NOMO-1 (cell line): ENCODE measurements around the gene SLC1A1.

Experiments used
- DNase-seq, 2 experiments: peaks; one replicate each; lab custom pipeline; 2025; ENCODE audit not compliant: unreplicated experiment in 2 of 2; lab: John Stamatoyannopoulos, UW

SLC1A1 gene

DNA sequence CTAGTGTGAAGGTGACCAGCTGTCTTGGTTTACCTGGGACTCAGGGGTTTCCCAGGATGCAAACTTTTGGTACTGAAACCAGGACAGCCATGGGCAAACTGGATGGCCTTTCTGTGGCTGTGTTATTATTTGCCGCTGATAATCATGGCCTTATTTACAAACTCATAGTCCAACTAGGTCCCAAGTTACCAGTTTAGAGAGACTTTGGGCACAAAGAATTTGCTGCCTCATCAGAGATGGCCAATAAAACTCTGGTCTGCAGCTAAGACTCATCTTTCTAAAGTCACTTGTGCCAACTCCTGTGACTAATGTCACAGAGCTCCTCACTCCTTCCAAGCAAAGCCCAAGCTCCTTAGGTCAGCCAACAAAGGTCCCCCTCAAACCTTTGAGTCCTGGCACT lies 124.4 kb downstream of the SLC1A1 start:
- no peak for DNase-seq

- DNase-seq: no peak
These were observed 125.0 kb downstream of the SLC1A1 start for GRCh38 chr9:4615251-4615650.

DNA sequence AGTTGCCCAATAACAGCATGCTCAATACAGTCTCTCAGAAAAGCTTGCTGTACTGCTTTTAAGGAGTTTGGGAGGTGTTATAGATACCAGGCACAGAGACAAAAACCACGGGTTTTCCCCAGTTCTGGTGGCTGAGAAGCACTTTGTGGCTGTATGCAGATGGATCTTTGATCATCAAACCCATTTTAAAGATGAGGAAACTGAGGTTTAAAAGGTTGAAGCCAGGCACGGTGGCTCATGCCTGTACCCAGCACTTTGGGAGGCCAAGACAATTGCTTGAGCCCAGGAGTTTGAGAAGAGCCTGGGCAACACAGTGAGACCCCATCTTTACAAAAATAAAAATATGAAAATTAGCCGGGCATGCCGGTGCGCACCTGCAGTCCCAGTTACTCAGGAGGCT lies 125.5 kb downstream of the SLC1A1 start:
- DNase-seq: no peak

DNA sequence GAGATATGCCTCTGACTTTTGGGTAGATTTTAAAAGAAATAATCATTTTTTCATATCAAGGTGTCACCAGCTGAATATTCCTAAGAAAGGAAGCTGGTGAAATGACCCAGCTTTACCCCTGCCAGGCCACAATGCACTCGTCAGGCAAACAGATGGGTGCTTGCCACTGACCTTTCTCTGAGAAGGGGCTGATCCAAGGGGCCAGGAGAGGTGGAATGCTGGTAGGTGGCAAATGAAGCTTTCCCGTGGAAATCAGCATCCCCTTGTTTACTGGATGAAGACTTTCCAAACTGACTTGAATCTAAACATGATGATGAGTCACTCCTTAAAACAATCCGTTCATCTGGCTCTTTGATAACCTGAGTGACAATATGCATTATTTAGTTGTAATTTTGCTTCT lies 127.5 kb downstream of the SLC1A1 start:
- DNase-seq: no peak

GRCh38 chr9:4618700-4619099 lies 128.4 kb downstream of the SLC1A1 start:
- peak in 1 of 2 experiments; percentile 56 for DNase-seq

GRCh38 chr9:4620057-4620765 lies 129.9 kb downstream of the SLC1A1 start:
- DNase-seq: peak; percentile 39 to 55

- no peak for DNase-seq
These were observed 130.8 kb downstream of the SLC1A1 start for GRCh38 chr9:4620881-4621555.

GRCh38 chr9:4622016-4622415 lies 131.7 kb downstream of the SLC1A1 start:
- DNase-seq: no peak

GRCh38 chr9:4630836-4631235 lies 140.6 kb downstream of the SLC1A1 start:
- no peak for DNase-seq
